Motor neuron (in vitro differentiated cells): ENCODE results near the gene DDC. TPM values are rescaled to one million over a fixed set of nuclear protein-coding genes. Genes with fewer than 3 reads are reported as not detected.

Experiments
- ATAC-seq, 8 experiments: fragments of 200-7000 bp; cut with Tn5 transposase; replicated peaks in 6 of 8; 2 replicates each; pipeline ENCODE4 v1.8.0; 2021; ENCODE audit warnings: mild to moderate bottlenecking in 8 of 8, moderate library complexity in 8 of 8
- H3K27ac ChIP-seq, 2 donors: fragments of 250-450 bp; sonication (Bioruptor Pico); 2 replicates each; pipeline ENCODE4 v1.9.0; 2021; ENCODE audit warnings: antibody characterized with exemption in 2 of 2, mild to moderate bottlenecking in 2 of 2, moderate library complexity in 1 of 2
- H3K4me1 ChIP-seq, 2 donors: fragments of 250-450 bp; sonication (Bioruptor Pico); replicated peaks in 1 of 2; 2 replicates each; pipeline ENCODE4 v1.6.1; 2021; ENCODE audit warnings: antibody characterized with exemption in 2 of 2, mild to moderate bottlenecking in 2 of 2, moderate library complexity in 1 of 2
- H3K4me3 ChIP-seq, 5 donors: fragments of 250-450 bp; sonication (Bioruptor Pico); 2 replicates each; pipeline ENCODE4 v1.9.0; 2021; ENCODE audit warnings: antibody characterized with exemption in 5 of 5, mild to moderate bottlenecking in 5 of 5, moderate library complexity in 4 of 5
- WGBS, 10 experiments: fragments of 450-650 bp; shearing (Covaris generic); methylation state at CpG; one replicate each; pipeline ENCODE4 v1.0.0; 2022; 5-methylcytosine and 5-hydroxymethylcytosine counted together
- in situ Hi-C, 9 experiments: fragments of 400-800 bp; cut with MboI; loops; one replicate each; pipeline ENCODE4 v1.15.0; 2021; ENCODE audit warnings: low sequenced_read_pairs in 9 of 9, low pct_unique_long_range_greater_than_20kb in 2 of 9; ENCODE audit not compliant: unreplicated experiment in 9 of 9
- total RNA-seq, 8 experiments: library from RNA; unstranded; fragments of 300-600 nt; gene quantifications; 2 replicates each; pipeline versions ENCODE4 v1.2.3 to v1.2.4, GENCODE V29; 2022

DDC gene
- total RNA-seq, 8 experiments from 2014 or later = 3.2 to 8.2 (median 4.0) TPM; not detected in 3

GRCh38 chr7:50497068-50497642 lies 68.0 kb downstream of the DDC start:
- H3K27ac ChIP-seq = no peak overlapping the region
- peak in 3 of 8 experiments; percentile 21 to 82 (median 54) for ATAC-seq
- H3K4me1 ChIP-seq = no peaks in the 10 kb centered on the region
- in situ Hi-C loops = no loop called here
- WGBS, 10 experiments = 0 to 100% (median 81%) methylated on average over 1 to 8 of the region's 8 CpGs; no CpG with 5 or more reads in 1 of the 10 experiments
- no peak overlapping the region for H3K4me3 ChIP-seq

GRCh38 chr7:50496569-50496968 lies 68.6 kb downstream of the DDC start:
- Histone ChIP-seq H3K27ac (no peak overlapping the region), H3K4me1 (no peaks in the 10 kb centered on the region), H3K4me3 (no peak overlapping the region)
- in situ Hi-C loops = no loop called here
- ATAC-seq = peak in 1 of 8 experiments; percentile 59
- WGBS, 10 experiments = 0 to 95% (median 79%) methylated on average over 1 to 5 of the region's 6 CpGs; no CpG with 5 or more reads in 4 of the 10 experiments

- no peak overlapping the region for H3K4me3 ChIP-seq
- in situ Hi-C loops = no loop called here
- no peak for ATAC-seq
- H3K4me1 ChIP-seq = no peaks in the 10 kb centered on the region
- no peak overlapping the region for H3K27ac ChIP-seq
- 28 to 93% (median 70%) methylated on average over 1 to 3 of the region's 3 CpGs; no CpG with 5 or more reads in 3 of the 10 experiments for WGBS, 10 experiments
Measured at GRCh38 chr7:50495746-50496145, 69.5 kb downstream of the DDC start.

- no peak overlapping the region for H3K4me3 ChIP-seq
- 56 to 100% (median 86%) methylated on average over 1 to 19 of the region's 30 CpGs for WGBS, 10 experiments
- H3K27ac ChIP-seq = no peak overlapping the region
- H3K4me1 ChIP-seq = no peaks in the 10 kb centered on the region
- in situ Hi-C loops = no loop called here
- no peak for ATAC-seq
Measured at GRCh38 chr7:50492770-50493519, 72.3 kb downstream of the DDC start.

GRCh38 chr7:50491943-50492342 lies 73.3 kb downstream of the DDC start:
- ATAC-seq = no peak
- in situ Hi-C loops = no loop called here
- H3K4me1 ChIP-seq = no peaks in the 10 kb centered on the region
- H3K4me3 ChIP-seq = no peak overlapping the region
- WGBS, 10 experiments = 56 to 100% (median 69%) methylated on average over 1 of the region's 1 CpG; no CpG with 5 or more reads in 4 of the 10 experiments
- no peak overlapping the region for H3K27ac ChIP-seq

- in situ Hi-C loops = no loop called here
- WGBS, 10 experiments = 0 to 90% (median 69%) methylated on average over 4 to 5 of the region's 5 CpGs
- Histone ChIP-seq H3K4me1 (no peaks in the 10 kb centered on the region), H3K4me3 (no peak overlapping the region), H3K27ac (no peak overlapping the region)
- ATAC-seq = no peak
Measured at GRCh38 chr7:50491209-50491608, 74.0 kb downstream of the DDC start.

GRCh38 chr7:50488379-50488778 lies 76.8 kb downstream of the DDC start:
- Histone ChIP-seq H3K4me1 (no peaks in the 10 kb centered on the region), H3K4me3 (no peak overlapping the region), H3K27ac (no peak overlapping the region)
- in situ Hi-C loops = no loop called here
- ATAC-seq = no peak

GRCh38 chr7:50486512-50486911 lies 78.7 kb downstream of the DDC start:
- in situ Hi-C loops = no loop called here
- Histone ChIP-seq H3K4me3 (no peak overlapping the region), H3K4me1 (no peaks in the 10 kb centered on the region), H3K27ac (no peak overlapping the region)
- ATAC-seq = no peak
- WGBS, 10 experiments = 29 to 100% (median 86%) methylated on average over 1 of the region's 1 CpG; no CpG with 5 or more reads in 3 of the 10 experiments

- in situ Hi-C loops = no loop called here
- ATAC-seq = no peak
Measured at GRCh38 chr7:50481867-50482266, 83.3 kb downstream of the DDC start.

GRCh38 chr7:50480797-50481196 lies 84.4 kb downstream of the DDC start:
- H3K4me3 ChIP-seq = no peak overlapping the region
- in situ Hi-C loops = no loop called here
- ATAC-seq = peak in 1 of 8 experiments; percentile 56
- no peaks in the 10 kb centered on the region for H3K4me1 ChIP-seq
- WGBS, 10 experiments = 7 to 100% (median 65%) methylated on average over 1 to 3 of the region's 4 CpGs; no CpG with 5 or more reads in 2 of the 10 experiments
- no peak overlapping the region for H3K27ac ChIP-seq

More at GRCh38 chr7:50481867-50482266, 83.3 kb downstream of the DDC start:
- WGBS, 10 experiments = 46 to 100% (median 85%) methylated on average over 1 to 7 of the region's 8 CpGs; no CpG with 5 or more reads in 3 of the 10 experiments
- H3K27ac ChIP-seq = no peak overlapping the region
- H3K4me1 ChIP-seq = no peaks in the 10 kb centered on the region
- no peak overlapping the region for H3K4me3 ChIP-seq

- WGBS, 10 experiments = 0 to 100% (median 55%) methylated on average over 1 to 5 of the region's 7 CpGs; no CpG with 5 or more reads in 2 of the 10 experiments
- no peak overlapping the region for H3K27ac ChIP-seq
- ATAC-seq = no peak
- H3K4me1 ChIP-seq = no peaks in the 10 kb centered on the region
- in situ Hi-C loops = no loop called here
- no peak overlapping the region for H3K4me3 ChIP-seq
Measured at GRCh38 chr7:50479743-50480517, 85.3 kb downstream of the DDC start.

- Histone ChIP-seq H3K4me3 (no peak overlapping the region), H3K4me1 (no peaks in the 10 kb centered on the region), H3K27ac (no peak overlapping the region)
- 53 to 90% (median 76%) methylated on average over 1 to 5 of the region's 6 CpGs; no CpG with 5 or more reads in 2 of the 10 experiments for WGBS, 10 experiments
- ATAC-seq = no peak
- in situ Hi-C loops = no loop called here
Measured at GRCh38 chr7:50477640-50478039, 87.6 kb downstream of the DDC start.

GRCh38 chr7:50476953-50477625 lies 88.1 kb downstream of the DDC start:
- H3K27ac ChIP-seq = no peak overlapping the region
- no peaks in the 10 kb centered on the region for H3K4me1 ChIP-seq
- in situ Hi-C loops = no loop called here
- H3K4me3 ChIP-seq = no peak overlapping the region
- no peak for ATAC-seq
- 56 to 100% (median 85%) methylated on average over 1 to 7 of the region's 9 CpGs for WGBS, 10 experiments
